HuH-7 (cell line): ENCODE results near the gene SHC4.
"Not testable (repeated sequence)": the region's sequence is repeated elsewhere in the genome, so short reads cannot be mapped to it uniquely, and the experiment has no call there.

Source experiments
- DNase-seq: peaks from one replicate; pipeline ENCODE4 v3.0.0; 2011; ENCODE audit warnings: low spot score

SHC4 gene

GRCh38 chr15:48924528-48925393 is 39.0 kb downstream of the SHC4 start:
- DNase-seq: no peak

DNA sequence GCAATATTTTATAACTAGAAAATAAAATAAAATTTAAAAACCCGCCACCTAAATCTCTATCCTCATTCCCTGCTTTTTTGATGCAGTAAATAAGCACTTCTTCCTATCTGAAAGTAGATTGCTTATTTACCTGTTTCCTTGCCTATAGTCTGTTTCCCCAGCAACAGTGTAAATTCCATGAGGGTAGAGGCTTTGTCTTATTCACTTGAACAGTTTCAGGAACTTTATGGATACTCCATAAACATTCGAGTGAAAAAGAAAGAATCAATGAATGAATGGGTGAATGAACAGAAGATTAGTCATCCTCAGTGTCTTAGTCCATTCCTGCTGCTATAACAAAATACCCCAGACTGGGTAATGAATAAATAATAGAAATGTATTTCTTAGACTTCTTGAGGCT is 41.7 kb downstream of the SHC4 start:
- DNase-seq: no peak

DNA sequence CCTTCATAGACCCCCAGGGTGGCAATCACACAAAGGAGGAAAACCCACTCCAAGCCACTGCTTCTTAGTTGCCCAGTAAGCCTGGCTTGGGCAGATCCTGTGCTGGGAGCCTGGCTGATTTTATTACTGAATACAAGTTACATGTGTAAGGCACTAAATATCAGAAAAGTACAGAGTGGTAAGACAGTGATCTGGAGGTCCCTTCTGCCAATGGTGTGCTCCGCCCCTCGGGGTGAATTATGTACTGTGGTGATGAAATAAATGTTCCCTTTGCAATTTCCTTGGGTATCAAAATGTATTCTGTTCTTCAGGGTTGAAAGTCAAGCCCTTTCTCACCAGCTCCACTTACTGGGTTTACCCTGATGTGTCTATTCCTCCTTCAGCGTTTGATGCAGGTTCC is 47.0 kb downstream of the SHC4 start:
- DNase-seq: no peak

- no peak for DNase-seq
Measured at GRCh38 chr15:48915861-48916260, 47.9 kb downstream of the SHC4 start.

GRCh38 chr15:48914717-48915116 is 49.0 kb downstream of the SHC4 start:
- no peak for DNase-seq

- no peak for DNase-seq
Measured at GRCh38 chr15:48913141-48913540, 50.6 kb downstream of the SHC4 start.

- not testable (repeated sequence) for DNase-seq
Measured at GRCh38 chr15:48910554-48910953, 53.2 kb downstream of the SHC4 start.

DNA sequence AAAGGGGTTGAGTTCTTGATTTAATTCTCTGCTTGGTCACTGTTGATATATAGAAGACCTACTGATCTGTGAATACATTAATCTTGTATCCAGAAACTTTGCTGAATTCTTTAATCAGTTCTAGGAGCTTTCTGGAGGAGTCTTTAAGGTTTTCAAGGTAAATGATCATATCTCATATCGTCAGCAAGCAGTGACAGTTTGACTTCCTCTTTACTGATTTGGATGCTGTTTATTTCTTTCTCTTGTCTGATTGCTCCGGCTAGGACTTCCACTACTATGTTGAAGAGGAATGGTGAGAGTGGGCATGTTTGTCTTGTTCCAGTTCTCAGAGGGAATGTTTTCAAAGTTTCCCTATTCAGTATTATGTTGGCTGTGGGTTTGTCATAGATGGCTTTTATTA is 54.4 kb downstream of the SHC4 start:
- DNase-seq: not testable (repeated sequence)

DNA sequence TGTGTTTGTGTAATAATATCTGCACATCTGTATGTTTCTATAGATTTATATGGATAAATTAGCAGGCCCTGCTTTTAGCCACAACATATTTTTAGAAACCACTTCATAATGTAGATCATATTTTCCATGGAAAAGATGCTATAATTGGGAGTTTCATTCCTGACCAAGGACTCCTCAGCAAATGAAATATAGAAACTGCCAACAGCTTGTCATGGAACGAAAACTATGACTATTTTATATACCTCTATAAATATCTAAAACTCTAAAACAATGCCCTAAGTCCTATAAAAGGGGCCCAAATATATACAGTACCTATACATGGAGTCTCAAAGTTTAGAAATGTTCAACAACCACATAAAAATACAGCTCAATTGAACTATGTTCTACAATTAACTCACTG is 57.9 kb downstream of the SHC4 start:
- DNase-seq: no peak

DNA sequence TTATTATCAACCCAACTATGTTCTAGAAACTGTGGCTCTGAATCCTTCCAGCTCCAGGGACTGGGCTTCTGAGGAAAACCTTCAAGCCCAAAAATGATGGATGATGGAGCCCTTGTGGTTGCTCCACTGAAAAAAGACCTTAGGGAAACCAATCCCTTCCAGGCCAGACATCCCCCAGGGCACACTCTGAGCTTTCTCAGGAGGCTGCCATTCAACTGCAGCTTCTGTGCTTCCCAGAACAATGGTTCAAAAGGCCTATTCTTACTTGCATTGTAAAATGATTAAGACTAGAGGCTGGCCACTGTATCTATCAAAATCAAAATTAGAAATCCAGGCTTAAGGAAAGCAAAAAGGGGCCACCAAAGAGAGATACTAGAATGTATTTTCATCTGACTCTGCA is 58.5 kb downstream of the SHC4 start:
- DNase-seq: no peak

DNA sequence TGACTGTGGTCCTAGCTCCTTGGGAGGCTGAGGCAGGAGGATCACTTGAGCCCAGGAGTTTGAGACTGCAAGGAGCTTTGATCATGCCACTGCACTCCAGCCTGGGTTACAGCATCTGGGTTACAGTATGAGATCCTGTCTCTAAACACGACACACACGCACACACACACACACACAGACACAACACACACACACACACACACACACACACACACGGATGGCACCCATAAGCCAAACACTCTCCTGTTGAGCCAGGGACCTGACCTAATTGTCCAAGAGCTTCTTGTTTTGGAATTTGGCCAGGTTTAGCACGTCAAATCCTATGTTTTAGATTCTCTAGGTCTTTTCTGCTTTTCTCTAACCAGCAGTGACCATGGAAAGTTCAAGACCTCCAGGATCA is 59.0 kb downstream of the SHC4 start:
- DNase-seq: no peak

GRCh38 chr15:48899793-48900192 is 63.9 kb downstream of the SHC4 start:
- DNase-seq: no peak

GRCh38 chr15:48898446-48898845 is 65.3 kb downstream of the SHC4 start:
- no peak for DNase-seq

DNA sequence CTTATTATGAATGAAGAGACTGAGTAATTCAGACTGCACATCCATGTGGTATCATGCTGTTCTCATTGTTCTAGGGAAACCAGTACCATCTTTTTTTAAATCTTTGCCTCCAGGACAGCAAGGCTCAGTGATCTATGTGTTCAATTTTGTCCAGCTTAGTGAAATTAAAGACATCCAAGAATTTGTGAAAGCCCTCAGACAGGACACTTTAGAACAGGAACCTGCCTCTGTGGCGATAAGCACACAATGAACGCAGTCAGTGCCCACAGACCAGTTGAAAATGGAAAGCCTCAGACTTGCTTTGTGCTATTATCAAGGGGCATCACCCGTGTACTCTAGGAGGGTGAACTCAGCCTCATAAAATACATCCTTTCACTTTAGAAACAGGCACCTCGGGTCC is 65.7 kb downstream of the SHC4 start:
- DNase-seq: no peak

DNA sequence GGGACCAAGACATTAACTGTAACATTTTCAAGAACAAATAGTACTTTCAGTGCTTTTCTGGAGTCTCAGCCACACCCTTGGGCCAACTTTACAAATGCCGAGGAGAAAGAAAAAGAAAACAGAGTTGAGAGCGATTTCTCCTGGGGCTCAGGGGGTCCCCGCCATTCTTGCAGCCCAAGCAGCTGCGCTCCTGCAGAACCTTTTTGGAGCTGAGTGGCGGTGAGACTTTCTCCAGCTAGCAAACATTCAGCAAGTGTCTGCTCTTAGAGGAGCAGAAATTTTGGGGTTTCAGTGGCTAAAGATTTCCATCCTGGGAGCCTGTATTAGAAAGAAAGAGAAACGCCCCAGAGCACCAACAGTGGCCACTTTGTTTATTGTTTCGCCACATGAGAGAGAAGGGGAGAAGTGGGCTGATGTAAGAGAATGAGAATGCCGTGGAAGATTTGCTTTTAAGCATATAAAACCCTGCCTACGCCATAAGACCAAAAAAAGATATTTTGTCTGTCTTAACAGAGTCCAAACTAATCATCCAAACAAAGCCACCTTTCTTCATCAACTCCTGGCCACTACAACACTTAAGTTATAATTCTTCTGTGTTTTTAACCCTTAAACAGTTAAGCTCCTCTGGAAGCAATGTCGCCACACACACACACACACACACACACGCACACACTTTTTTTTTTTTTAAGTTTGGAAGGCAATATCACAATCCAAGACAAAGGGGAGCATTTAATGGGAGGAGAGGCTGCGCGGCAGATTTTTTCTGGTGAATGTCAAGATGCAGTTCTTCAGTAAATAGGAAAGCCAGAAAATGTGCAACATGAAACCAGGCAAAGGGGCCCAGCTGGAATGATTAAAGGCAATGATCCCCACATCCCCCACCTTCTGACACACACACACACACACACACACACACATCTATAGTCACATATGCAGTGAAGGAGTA is 66.6 kb downstream of the SHC4 start:
- DNase-seq: no peak

DNA sequence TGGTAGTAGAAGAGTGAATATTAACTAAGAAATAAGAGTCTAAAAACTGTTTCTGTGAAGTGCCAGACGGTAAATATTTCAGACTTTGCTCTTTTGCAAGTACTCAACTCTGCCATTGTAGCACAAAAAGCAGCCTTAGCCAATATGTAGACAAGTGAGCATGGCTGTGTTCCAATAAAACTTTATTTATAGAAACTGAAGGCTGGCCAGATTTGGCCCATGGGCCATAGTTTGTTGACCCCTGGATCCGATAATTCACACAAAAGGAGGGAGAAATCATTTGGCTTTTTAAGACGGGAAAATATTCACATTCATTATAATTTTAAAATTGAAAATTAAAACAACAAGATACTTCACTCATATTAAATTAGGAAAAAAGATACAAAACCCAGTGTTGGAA is 70.4 kb downstream of the SHC4 start:
- DNase-seq: no peak

DNA sequence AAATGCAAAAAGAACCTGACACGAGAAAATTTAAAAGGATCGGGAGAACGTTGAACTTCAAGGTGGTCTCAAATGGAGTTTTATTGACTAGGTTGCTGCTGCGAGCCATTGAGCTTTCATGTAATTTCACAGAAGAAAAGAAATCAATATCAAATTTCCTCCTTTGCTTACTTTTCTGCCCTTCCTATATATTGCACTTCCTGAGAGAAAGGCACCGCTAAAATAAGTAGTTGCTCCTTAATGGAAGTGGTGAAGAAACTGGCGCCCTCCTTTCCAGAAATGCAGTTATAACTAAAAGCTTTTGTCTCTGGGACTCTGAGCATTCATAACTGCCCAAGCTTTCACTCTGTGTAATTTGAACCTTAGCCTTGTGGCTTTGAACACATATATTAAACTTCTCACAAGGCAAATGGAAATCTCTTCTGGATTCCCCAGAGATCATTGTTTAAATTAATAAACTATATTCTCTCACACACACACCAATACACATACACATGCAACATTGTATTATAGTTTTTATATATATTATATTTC is 72.4 kb downstream of the SHC4 start:
- no peak for DNase-seq

- DNase-seq: no peak
Measured at GRCh38 chr15:48890375-48890972, 73.2 kb downstream of the SHC4 start.

DNA sequence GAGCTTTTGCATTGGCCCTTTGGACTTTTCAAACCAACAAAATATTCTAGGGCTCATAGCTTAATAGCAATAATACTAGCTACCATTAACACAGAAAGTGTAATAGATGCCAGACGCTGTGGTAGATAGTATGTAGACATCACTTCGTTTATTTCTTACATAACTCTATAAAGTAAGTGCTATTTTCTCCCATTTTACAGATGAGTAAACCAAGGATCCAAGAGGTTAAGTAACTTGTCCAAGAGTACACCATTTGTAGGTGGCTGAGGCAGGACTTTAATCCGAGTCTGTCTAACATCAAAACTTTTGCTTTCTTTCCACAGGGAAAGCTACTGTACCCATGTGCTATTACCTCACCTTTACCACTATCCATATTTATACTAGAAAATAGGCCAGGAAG is 73.8 kb downstream of the SHC4 start:
- DNase-seq: no peak

- no peak for DNase-seq
Measured at GRCh38 chr15:48888836-48889235, 74.9 kb downstream of the SHC4 start.

DNA sequence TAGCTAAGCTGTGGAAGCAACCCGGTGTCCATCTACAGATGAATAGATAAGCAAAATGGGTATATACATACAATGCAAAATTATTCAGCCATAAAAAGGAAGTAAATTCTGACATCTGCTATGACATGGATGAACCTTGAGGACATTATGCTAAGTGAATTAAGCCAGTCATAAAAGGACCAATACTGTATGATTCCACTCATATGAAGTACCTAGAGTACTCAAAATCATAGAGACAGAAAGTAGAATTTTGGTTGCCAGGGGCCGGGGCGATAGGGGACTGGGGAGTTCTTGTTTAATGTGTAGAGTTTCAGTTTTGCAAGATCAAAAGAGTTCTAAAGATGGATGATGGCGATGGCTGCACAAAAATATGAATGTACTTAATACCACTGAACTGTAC is 75.5 kb downstream of the SHC4 start:
- DNase-seq: no peak

DNA sequence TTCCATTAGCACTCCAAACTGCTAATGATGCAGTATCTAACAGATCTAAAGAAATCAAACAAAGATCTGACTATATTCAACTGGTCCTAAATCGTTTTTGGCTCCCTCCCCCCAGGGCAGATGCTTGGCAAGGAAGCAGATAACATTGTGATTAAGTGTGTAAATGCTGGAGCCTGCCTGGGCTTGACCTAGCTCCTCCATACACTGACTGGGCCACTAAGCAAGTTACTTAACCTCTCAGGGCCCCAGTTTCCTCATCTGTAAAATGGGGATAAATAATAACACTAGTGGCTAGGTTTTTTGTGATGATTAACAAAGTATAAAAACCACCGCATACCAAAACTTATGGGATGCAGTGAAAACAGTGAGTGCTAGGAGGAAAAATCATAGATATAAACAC is 76.6 kb downstream of the SHC4 start:
- DNase-seq: no peak
